WERI-Rb-1 (cell line): Measurements from ENCODE around the gene RASGEF1B.

Experiments used
- DNase-seq: peaks from one replicate; pipeline ENCODE4 v3.0.0-alpha.2; 2020
- H3K27ac ChIP-seq: fragments of 250-450 bp; sonication (Bioruptor Pico); 2 replicates; pipeline ENCODE4 v1.5.1; 2020; ENCODE audit warnings: mild to moderate bottlenecking, moderate library complexity
- H3K27me3 ChIP-seq: fragments of 250-450 bp; sonication (Bioruptor Pico); 2 replicates; pipeline ENCODE4 v1.5.1; 2021; ENCODE audit warnings: mild to moderate bottlenecking, low read depth, moderate library complexity; ENCODE audit not compliant: insufficient read depth, severe bottlenecking
- H3K36me3 ChIP-seq: fragments of 250-450 bp; sonication (Bioruptor Pico); 2 replicates; pipeline ENCODE4 v1.5.1; 2020; ENCODE audit warnings: mild to moderate bottlenecking, moderate library complexity
- H3K4me3 ChIP-seq: 2 replicates; pipeline ENCODE4 v1.5.1; 2011; ENCODE audit warnings: low read depth, mild to moderate bottlenecking, control low read depth, low read length
- H3K9me3 ChIP-seq: fragments of 250-450 bp; sonication (Bioruptor Pico); 2 replicates; pipeline ENCODE4 v1.5.1; 2021; ENCODE audit warnings: mild to moderate bottlenecking, moderate library complexity; ENCODE audit not compliant: severe bottlenecking
- CTCF ChIP-seq: IDR thresholded peaks from 2 replicates; pipeline ENCODE4 v1.5.1; 2011; ENCODE audit warnings: low read depth, mild to moderate bottlenecking, control low read depth, inconsistent platforms, low read length

Gene RASGEF1B

DNA sequence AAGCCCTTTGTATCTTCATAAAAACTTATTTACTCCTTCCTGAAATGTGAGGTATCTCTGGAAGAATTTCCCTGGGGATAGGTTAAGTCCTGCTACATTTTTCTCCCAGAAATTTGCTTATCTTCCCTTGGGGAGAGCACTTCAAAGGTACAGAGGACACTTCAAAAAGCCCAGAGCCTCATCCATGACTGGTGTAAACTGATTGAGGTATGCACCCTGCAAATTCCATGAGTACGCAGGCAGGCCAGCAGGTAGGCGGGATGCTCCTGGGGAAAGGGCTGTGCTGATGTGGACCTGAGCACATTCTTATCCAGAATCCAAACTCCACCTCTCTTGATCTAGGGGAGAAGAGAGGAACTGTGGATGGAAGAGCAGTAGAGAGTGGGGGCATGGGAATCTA, 26.3 kb upstream of the RASGEF1B start:
- Histone ChIP-seq H3K4me3 (no peak overlapping the region), H3K27me3 (no peaks in the 10 kb centered on the region), H3K36me3 (no peaks in the 10 kb centered on the region), H3K27ac (peak overlapping the region; percentile 83), H3K9me3 (no peaks in the 10 kb centered on the region)
- no peak for DNase-seq
- TF ChIP-seq CTCF: no peak

DNA sequence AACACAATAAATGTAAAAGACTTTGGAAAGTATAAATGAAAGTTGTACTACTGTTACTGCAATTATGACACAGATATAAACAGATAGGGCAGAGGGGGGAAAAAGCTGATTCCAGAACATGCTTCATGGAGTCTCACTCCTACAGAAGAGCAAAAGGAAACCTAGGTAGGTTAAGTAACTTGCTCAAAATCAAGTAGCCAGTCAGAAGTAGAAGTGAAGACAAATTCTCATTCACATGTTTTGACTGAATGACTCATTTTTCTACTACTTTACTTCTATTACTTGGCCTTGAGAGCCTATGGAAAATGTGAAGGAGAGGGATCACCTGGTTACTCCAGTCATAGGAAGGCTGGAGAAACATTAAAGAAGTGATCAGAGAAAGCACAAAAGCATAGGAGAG, 23.6 kb upstream of the RASGEF1B start:
- H3K27me3 ChIP-seq: no peaks in the 10 kb centered on the region
- no peak for DNase-seq
- no peaks in the 10 kb centered on the region for H3K36me3 ChIP-seq
- no peaks in the 10 kb centered on the region for H3K9me3 ChIP-seq
- no peak overlapping the region for H3K4me3 ChIP-seq
- TF ChIP-seq CTCF: no peak
- H3K27ac ChIP-seq: no peak overlapping the region

- no peak for TF ChIP-seq CTCF
- no peak overlapping the region for H3K27ac ChIP-seq
Measured at GRCh38 chr4:81494031-81494431, 22.3 kb upstream of the RASGEF1B start.

DNA sequence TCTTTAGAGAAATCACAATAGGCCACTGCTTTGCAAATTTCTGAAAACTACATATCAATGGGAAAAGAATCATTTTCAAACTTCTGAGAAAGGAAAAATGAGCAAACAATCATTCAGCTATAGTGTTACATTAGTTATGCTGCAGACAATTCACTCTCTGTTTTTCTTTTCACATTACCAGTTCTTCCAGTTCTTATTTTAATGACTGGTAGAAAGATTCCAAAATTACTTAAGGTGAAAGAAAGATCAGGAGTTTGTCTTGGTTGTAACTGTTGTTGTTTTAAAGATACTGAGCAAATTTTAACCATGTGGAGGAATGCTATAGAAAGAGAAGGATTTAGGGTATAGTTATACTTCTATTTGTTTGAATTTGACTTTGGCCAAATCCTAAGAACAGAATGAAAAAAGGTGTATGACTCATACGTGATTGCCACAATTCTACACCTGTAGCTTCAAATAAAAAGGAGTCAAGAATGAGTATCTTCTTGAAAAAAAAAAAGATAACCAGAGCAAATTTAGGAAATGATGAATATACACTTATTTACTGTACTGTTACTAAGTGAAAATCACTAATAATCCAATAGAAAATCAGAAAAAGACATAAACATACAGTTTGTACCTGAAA, 21.0 kb upstream of the RASGEF1B start:
- TF ChIP-seq CTCF: no peak
- no peak for DNase-seq
- H3K27ac ChIP-seq: no peak overlapping the region
- H3K9me3 ChIP-seq: peaks cover 2% of the 10 kb centered on the region
- no peak overlapping the region for H3K4me3 ChIP-seq
- no peaks in the 10 kb centered on the region for H3K36me3 ChIP-seq
- no peaks in the 10 kb centered on the region for H3K27me3 ChIP-seq

More at GRCh38 chr4:81494031-81494431, 22.3 kb upstream of the RASGEF1B start:
- H3K27me3 ChIP-seq: no peaks in the 10 kb centered on the region
- no peaks in the 10 kb centered on the region for H3K36me3 ChIP-seq
- no peaks in the 10 kb centered on the region for H3K9me3 ChIP-seq
- DNase-seq: no peak
- no peak overlapping the region for H3K4me3 ChIP-seq

DNA sequence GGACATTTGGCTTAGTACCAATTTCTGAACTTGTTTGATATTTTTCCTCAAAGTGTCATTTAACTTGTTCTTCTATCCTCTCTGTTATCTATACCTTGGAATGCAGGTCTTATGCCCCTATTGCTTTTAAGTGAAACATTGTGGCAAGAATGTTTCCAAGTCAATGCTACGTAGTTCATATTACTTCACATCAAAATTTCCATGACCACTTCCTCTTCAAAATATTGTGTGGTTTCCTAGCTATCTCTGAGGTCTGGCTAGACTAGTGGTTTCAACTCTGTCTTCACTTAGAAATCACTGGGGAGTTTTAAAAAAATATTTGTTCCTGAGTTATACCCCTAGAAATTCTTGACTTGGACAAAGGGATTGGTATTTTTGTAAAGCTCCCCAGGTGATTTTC, 20.2 kb upstream of the RASGEF1B start:
- Histone ChIP-seq H3K36me3 (no peaks in the 10 kb centered on the region), H3K27ac (no peak overlapping the region), H3K9me3 (peaks cover 2% of the 10 kb centered on the region), H3K4me3 (no peak overlapping the region), H3K27me3 (no peaks in the 10 kb centered on the region)
- DNase-seq: no peak
- TF ChIP-seq CTCF: no peak
